HG03575 (cell line): ENCODE data around the gene POLR3A.

Experiments
- ATAC-seq: cut with Tn5 transposase; IDR thresholded peaks from one replicate; pipeline ENCODE4 v1.9.1; 2021; ENCODE audit not compliant: unreplicated experiment, insufficient number of reproducible peaks, low FRiP score; ENCODE audit errors: extremely low read depth

The POLR3A gene

DNA sequence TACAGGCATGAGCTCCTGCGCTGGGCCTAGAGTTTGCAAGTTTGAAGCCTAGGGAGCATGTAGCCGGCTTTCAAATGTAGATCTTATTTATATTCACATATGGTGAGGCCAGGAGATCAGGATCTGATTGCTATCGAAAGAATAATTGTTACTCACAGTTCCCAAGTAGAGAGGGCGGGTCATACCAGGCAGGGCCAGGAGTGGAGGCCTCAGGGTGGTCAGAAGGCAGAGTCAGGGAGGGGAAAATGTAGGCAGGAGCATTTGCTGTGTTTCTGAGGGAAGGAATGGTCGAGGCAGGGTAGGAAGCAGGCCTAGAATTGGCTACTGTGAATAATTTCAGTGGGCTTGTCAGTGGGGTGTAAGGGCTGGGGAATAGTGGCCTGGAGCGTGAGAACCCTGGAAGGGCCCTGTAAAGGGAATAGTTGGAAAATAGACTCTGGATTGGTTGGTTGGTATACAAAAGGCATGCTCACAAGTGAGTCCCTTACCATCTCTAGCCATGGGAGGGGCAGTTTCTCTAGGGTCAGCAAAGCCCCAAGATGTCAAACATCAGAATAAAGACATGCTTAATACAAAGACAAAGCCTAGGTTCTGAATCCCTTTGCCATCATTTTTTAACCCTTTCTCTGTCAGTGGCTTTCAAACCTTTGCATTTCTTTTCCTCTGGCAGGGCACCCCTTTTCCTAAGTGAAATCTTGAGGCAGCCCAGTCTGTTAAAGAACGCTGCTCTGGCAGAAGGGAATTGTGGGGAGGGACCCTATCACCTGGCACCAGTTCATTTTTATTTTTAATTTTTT is 66.8 kb downstream of the POLR3A start:
- no peak for ATAC-seq

DNA sequence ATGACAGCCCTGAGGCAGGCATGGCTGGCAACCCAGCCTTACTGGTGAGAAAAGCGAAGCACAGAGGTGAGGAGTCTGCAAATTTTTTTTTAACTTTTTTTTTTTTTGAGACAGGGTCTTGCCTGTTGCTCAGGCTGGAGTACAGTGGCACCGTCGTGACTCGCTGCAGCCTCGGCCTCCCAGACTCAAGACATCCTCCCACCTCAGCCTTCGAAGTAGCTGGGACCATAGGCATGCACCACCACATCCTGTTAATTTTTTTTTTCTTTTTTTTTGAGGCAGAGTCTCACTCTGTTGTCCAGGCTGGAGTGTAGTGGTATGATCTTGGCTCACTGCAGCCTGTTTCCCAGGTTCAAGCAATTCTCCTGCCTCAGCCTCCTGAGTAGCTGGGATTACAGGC is 67.6 kb downstream of the POLR3A start:
- ATAC-seq: no peak

DNA sequence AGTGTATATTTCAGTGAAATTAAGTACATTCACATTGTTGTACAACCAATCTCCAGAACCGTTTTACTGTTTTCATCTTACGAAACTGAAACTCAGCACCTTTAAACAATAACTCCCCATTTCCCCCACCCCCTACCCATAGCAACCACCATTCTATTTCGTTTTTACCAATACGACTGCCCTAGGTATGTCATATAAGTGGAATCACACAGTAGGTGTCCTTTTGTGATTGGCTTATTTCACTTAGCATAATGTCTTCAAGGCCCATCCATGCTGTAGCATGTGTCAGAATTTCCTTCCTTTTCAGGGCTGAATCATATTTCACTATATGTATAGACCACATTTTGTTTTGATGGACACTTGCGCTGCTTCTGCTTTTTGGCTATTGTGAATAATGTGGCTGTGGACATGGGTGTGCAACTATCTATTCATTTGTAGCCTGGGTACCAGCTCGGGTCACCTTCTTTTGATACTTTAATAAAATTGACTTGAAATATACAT is 68.4 kb downstream of the POLR3A start:
- ATAC-seq: no peak

DNA sequence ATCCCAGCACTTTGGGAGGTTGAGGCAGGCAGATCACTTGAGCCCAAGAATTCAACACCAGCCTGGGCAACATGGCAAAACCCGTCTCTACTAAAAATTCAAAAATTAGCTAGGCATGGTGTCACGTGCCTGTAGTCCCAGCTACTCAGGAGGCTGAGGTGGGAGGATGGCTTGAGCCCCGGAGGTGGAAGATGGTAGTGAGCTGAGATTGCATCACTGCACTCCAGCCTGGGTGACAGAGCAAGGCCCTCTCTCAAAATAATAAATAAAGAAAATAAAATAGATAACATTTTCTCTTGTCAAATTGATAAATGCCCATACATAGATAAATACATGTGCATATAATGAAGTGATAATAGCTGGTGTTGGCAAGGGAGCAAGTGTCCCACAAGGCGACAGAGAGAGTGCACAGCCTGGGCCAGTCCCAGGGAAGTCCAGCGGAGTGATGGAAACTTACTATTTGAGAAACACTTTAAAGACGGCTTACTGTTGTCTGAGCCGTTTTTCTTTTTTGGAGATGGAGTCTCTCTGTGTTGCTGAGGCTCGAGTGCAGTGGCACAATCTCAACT is 69.3 kb downstream of the POLR3A start:
- no peak for ATAC-seq

DNA sequence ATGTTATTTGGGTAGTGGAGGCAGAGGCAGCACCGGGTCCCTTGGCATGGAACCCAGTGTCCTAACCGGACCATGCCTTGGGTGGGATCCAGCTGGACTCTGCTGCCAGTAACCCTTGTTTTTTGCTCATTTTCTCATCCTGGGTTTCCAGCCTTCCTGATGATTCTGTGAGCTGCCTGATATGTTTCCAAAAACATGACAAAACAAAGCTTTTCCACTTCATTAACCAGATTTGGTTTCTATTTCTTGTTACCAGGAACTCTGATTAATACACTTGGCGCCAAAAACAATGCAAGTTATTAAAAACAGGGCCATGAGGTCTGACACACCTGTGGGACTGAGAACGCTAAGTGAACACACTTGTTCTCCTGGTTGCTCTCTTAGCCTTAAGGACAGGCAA is 69.9 kb downstream of the POLR3A start:
- ATAC-seq: no peak

DNA sequence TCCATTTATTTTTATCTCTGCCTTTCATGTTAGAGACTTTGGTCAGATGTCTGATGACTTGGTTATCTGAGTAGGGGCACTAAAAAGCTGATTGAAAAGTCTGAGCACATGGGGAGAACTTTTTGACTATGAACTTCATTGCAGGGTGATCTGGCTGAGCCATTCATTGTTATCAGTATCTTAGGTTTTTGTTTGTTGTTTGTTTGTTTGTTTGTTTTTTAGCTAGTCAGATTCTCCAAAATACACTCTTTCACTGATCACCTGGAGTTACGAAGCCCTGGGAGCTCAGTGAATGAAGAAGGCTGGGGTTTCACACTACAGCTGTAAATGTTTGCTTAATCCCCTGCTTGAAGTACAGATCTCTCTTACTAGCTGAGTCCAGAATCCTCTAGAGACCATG is 74.2 kb downstream of the POLR3A start:
- ATAC-seq: no peak

DNA sequence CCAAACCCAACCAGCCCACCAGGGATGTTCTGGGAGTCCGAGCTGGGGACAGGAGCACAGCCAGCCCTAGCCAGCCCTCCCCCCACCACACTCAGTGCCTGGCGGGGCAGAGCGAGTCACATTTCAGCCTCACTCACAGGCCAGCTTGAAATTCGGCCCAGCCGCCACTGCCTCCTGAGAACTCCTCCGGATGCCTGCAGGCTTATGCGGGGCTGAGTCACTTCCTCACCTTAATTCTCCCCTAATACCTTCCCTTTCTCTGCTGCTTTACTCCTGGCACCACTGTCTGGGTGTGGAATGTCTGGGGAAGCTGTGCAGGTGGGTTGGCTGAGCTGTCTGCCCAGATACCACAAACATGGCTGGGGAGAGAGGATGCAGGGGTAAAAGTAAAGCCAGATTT is 80.1 kb downstream of the POLR3A start:
- no peak for ATAC-seq

DNA sequence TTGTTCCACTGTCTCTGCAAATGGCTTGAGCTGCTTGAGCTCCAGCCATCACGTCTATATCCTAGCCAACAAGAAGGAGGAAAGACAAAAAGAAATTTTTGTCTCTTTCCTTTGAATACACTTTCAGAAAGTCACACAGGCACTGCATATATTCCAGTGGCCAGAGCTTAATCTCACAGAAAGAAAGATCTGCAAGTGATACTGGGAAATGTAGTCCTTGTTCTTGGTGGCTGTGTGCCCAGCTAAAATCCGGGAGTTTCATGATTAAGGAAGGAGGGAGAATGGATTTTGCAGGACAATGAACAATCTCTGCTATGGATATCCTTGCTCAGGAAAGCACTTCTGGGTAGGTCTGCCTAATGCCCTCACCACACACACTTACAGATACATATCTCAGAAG is 83.2 kb downstream of the POLR3A start:
- ATAC-seq: no peak

DNA sequence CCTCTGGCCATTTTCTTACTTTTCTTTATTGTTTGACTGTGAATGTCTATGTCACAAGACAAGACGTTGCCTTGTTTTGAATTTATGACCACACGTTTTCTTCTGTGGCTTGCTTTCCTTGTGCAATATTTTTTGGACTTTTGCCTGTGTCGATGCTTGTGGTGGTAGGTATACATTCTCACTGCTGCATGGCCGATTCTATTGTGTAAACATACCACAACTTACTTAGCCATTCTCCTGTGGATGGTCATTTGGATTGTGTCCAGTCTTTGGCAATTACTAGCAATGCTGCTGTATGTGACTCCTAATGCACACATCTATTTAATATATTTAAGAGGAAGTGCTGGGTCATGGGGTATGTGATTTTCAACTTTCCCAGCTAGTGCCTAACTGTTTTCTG is 84.8 kb downstream of the POLR3A start:
- ATAC-seq: no peak

DNA sequence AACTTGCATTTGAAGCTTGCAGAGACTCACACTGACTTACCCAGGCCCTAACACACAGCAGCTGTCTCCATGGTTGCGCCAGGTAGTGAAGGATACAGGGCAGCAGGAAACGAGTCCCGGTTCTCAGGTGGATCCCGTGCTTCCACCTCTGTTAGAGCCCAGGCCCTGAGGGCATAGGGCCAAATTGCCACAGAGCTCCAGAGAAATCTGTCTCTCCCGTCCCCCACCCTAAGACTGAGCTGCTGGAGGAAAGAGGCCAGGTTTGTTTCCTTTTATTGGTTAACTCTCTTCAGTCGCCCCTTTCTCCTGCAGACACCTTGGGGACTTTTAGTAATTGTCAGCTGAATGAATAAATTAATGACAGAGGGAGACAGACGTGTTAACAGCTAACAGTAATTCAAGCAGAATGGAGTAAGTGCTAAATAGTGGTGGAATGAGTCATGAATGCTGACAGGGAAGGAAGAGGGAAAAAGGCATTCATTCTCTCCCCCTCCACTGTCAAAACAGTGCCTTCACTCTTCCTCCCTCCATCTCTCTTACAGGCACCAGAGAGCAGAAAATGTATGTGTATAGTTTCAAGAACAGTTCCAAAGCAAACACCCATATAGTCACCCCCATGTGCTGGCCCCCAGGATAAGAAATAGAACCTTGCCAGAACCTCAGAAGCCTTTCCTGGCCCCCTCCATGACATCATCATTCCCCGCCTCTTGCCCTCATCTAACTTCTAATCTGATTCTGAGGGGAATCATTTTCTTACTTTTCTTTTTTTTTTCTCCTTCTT is 86.0 kb downstream of the POLR3A start:
- ATAC-seq: no peak

DNA sequence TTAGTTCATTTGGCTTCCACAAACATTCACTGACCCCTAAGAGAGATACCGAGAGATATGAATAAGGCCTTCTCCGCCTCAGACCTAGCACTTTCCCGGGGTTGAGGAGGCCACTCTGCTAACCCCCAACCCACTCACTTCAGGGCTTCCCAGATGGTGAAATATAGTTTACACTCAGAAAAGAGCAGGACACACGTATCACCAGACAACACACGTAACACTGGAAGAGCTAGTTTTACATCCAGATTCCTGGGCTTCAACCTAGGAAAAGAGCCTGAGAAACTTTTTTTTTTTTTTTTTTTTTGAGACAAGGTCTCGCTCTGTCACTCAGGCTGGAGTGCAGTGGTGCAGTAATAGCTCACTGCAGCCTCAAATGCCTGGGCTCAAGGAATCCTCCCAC is 87.5 kb downstream of the POLR3A start:
- no peak for ATAC-seq

DNA sequence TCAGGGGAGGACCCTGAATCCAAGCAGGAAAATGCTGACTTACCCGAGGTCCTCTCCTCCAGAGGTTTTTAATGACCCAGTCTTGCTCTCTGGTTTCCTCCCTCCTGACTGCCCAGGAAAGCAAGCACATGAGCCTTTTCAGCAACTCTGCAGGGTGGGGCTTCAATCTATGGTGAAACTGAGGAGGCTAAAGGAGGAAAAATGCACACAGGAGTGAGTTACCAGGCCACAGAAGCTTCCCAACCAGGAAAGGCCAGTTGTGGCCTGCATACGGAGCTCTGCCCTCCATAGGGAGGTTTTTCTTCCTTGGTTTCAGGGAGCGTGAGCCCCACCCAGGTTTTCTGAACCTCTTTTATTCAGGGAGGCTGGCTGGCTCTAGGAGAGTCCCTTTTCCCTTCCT is 88.7 kb downstream of the POLR3A start:
- ATAC-seq: no peak

DNA sequence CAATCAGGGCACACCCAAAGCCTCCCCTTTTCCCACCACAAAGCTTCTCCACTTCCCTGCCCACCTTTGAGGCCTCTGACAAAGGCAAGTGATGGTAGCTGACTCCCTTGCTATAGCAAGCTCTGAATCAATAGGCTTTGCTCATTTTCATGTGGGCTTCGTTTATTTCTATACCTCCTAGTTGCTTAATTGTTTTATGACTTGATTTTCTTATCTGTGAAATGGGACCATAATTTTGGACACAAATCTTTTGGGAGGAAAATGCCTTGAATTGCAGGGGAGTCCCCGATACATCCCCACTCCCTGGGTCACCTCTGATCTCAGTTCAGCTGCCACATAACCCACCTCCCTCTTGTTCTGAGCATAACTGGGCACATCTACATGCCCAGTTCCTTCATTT is 89.1 kb downstream of the POLR3A start:
- ATAC-seq: no peak

DNA sequence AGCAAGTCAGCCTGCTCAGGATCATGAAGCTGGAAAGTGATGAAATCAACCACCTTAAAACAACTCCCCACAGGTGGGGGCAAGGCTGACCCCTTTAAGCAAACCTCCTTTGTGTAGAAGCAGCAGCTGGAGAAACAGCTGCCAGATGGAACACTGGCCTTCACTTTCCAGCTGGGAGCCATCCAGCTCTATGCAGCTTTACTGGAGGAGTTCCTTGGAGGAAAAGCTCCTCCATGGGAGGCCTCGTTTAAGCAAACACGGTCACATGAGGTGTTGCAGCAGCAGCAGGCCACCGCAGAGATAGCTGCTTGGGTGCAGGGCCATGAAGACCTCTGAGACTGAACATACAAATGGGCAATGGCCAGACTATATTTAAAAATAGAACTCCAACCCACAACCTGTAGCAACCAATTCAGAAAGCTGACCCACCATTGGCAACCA is 89.7 kb downstream of the POLR3A start:
- ATAC-seq: no peak

DNA sequence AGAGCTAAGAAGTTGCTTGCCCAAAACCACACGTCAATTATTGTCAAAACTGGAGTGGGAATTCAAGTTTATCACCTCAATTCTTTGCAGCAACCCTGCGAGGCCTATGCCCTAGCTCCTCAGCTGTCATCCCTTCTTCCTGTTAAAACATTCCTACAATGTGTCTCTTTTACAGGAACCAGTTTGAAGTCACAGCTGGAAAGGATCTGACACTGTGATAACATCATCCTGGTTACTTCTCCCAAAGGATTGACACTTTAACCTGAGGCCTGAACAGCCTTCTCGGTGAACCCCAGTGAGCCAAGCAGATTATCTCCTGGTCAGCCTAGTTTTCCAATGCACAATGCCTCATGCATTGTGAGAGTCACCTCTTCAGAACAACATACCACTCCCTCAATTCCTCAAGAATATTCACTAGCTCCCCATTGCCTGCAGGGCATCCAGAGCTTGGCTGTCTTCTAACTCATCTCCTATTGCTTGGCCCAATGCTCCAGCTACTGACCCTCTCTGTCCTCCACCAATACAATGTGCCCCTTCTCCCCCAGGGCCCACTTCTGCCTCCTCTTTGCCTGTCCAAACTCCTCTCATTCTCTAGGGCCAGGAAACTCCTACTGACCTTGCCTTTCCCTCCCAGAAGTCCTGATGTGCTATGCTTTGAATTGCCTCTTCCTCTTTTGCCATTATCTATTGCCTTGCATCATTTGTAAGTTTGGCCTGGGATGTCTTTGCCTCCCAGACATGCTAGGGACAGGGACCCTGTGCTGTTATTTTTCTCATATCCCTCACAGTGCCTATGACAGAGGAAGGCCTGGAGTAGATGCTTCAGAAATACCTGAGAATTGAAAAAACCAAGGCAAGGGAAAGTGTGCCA is 92.4 kb downstream of the POLR3A start:
- no peak for ATAC-seq

DNA sequence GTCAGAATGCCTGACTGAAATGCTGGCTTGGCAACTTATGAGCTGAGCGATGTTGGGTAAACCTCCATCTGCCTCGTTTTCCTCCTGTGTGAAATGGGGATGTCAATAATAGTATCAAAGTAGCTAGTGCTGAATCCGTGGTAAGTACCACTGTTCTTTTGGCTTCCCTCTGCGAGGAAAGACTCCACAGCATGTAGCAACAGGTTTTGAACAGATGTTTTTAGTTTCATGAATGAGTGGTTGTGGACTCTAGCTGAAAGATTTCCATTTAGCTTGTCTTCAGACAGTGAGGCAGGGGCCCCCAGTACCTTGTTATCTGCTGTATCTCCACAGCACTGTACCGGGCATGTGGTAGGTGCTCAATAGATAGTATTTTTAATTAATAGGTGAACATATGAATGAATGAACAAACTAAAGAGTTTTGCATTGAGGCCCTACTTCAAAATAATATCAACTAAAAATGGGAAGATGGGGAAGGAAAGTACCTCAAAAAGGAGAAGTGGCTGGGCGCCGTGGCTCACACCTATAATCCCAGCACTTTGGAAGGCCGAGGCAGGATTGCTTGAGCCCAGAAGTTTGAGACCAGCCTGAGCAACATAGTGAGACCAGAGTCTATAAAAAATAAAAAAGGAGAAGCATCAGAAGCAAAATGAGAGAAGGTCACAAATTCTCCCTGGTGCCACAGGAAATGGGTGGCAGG is 97.1 kb downstream of the POLR3A start:
- ATAC-seq: no peak

DNA sequence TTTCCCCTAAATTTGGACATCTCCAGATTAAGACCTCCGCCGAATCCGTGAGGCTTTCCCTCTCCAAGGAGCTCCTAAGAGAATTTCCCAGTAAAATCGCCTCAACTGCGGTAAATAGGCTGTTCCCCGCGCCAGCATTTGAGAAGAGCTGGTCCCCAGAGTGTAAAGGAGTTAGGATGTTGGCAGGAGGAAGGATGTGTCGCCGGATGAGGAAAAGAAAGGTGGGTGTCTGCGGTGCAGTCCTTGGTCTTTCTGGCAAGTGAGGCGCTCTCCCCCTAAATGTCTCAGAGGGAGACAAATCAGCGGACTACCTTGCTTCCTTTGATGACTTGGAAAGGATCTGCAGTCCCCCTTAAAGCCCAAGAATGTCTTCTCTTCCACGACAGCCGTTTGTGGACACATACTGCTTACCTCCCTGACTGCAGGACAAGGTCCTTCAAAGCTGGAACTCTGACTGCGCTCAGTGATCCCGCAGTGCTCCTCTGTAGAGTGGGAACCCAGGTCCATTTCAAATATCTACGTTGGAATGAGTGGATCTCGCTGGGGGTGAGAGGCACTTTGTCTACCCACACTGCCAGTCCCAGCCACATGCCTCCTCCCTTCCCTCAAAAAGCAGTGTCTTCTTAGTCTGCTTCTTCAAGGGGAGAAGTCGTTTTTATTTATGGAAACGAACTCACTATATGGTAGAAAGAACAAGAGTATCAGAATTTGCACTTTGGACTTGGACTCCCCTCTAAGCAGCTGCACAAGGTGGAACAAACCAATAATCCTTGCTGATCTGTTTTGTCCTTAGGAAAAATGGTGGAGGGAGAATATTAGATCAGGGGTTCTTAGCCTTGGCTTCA is 101.7 kb downstream of the POLR3A start:
- ATAC-seq: no peak
